ENCODE results near the gene THSD7A. TPM values are rescaled to one million over a fixed set of nuclear protein-coding genes. Genes with fewer than 3 reads are reported as not detected.

The THSD7A gene
- polyA plus RNA-seq, 1 experiment, result 0.06 TPM

DNA sequence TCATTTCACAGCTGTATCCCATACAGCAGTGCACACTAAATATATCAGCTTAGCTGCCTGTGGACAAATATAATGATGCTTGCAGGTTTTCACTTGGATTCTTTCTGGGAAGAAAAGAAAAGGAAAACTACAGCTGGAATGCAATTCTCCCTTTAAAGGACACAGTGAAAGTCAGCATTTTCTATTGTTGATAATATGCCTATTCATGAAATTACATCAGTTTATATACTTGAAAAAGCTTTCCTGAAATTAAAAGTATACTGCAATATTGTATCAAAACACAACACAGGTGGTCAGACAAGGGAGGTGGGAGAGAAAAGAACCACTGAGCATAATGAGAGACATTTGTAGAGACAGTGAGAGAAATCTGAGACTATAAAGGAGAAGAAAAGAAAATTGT lies 20.3 kb downstream of the THSD7A start:
- CTCF ChIA-PET, result no interaction called here
- POLR2A ChIA-PET, result no interaction called here
- Histone ChIP-seq H3K4me3 (ENCODE audit: low read depth, low read length) (no peak overlapping the region), H3K27ac (ENCODE audit: low read depth, low read length) (no peak overlapping the region), H3K27me3 (ENCODE audit: control insufficient read depth, insufficient read depth, low read length) (no peaks in the 10 kb centered on the region), H3K9me3 (ENCODE audit: control insufficient read depth, insufficient read depth, low read length) (no peaks in the 10 kb centered on the region)
- no peak for DNase-seq (ENCODE audit: low read depth, low spot score)
- TF ChIP-seq CTCF (IDR thresholded peaks at IDR 0.05; ENCODE audit: low read depth, low read length), result no peak

- Histone ChIP-seq H3K9me3 (ENCODE audit: control insufficient read depth, insufficient read depth, low read length) (no peaks in the 10 kb centered on the region), H3K4me3 (ENCODE audit: low read depth, low read length) (no peak overlapping the region), H3K27me3 (ENCODE audit: control insufficient read depth, insufficient read depth, low read length) (no peaks in the 10 kb centered on the region), H3K27ac (ENCODE audit: low read depth, low read length) (no peak overlapping the region)
- DNase-seq (ENCODE audit: low read depth, low spot score), result no peak
- ChIA-PET POLR2A (no interaction called here), CTCF (no interaction called here)
- TF ChIP-seq CTCF (IDR thresholded peaks at IDR 0.05; ENCODE audit: low read depth, low read length), result no peak
Measured at GRCh38 chr7:11810043-11810625, 21.9 kb downstream of the THSD7A start.

GRCh38 chr7:11807000-11807399 lies 25.0 kb downstream of the THSD7A start:
- no peak overlapping the region for H3K27ac ChIP-seq (ENCODE audit: low read depth, low read length)
- no peaks in the 10 kb centered on the region for H3K9me3 ChIP-seq (ENCODE audit: control insufficient read depth, insufficient read depth, low read length)
- no peak for TF ChIP-seq CTCF (IDR thresholded peaks at IDR 0.05; ENCODE audit: low read depth, low read length)
- H3K27me3 ChIP-seq (ENCODE audit: control insufficient read depth, insufficient read depth, low read length), result no peaks in the 10 kb centered on the region
- ChIA-PET POLR2A (no interaction called here), CTCF (no interaction called here)
- DNase-seq (ENCODE audit: low read depth, low spot score), result no peak
- no peak overlapping the region for H3K4me3 ChIP-seq (ENCODE audit: low read depth, low read length)

GRCh38 chr7:11804621-11805020 lies 27.4 kb downstream of the THSD7A start:
- no peaks in the 10 kb centered on the region for H3K9me3 ChIP-seq (ENCODE audit: control insufficient read depth, insufficient read depth, low read length)
- no peak overlapping the region for H3K27ac ChIP-seq (ENCODE audit: low read depth, low read length)
- H3K4me3 ChIP-seq (ENCODE audit: low read depth, low read length), result no peak overlapping the region
- no peak for TF ChIP-seq CTCF (IDR thresholded peaks at IDR 0.05; ENCODE audit: low read depth, low read length)
- POLR2A ChIA-PET, result no interaction called here
- CTCF ChIA-PET, result no interaction called here
- no peaks in the 10 kb centered on the region for H3K27me3 ChIP-seq (ENCODE audit: control insufficient read depth, insufficient read depth, low read length)
- DNase-seq (ENCODE audit: low read depth, low spot score), result no peak

GRCh38 chr7:11795231-11795630 lies 36.8 kb downstream of the THSD7A start:
- TF ChIP-seq CTCF (IDR thresholded peaks at IDR 0.05; ENCODE audit: low read depth, low read length), result no peak
- DNase-seq (ENCODE audit: low read depth, low spot score), result no peak
- Histone ChIP-seq H3K27me3 (ENCODE audit: control insufficient read depth, insufficient read depth, low read length) (no peaks in the 10 kb centered on the region), H3K9me3 (ENCODE audit: control insufficient read depth, insufficient read depth, low read length) (no peaks in the 10 kb centered on the region), H3K4me3 (ENCODE audit: low read depth, low read length) (no peak overlapping the region), H3K27ac (ENCODE audit: low read depth, low read length) (no peak overlapping the region)
- ChIA-PET CTCF (no interaction called here), POLR2A (no interaction called here)
